ENCODE data around the gene BCAS1.

The BCAS1 gene

GRCh38 chr20:53919886-53920285, 150.5 kb downstream of the BCAS1 start:
- peaks cover 23% of the 10 kb centered on the region for H3K4me1 ChIP-seq
- no peak for DNase-seq
- H3K4me3 ChIP-seq (ENCODE audit: low read depth, low read length), result no peak overlapping the region
- no peaks in the 10 kb centered on the region for H3K36me3 ChIP-seq
- no peak for TF ChIP-seq CTCF (IDR thresholded peaks at IDR 0.05; ENCODE audit: low read depth, low read length)
- H3K27me3 ChIP-seq, result no peaks in the 10 kb centered on the region
- H3K9me3 ChIP-seq, result no peaks in the 10 kb centered on the region

DNA sequence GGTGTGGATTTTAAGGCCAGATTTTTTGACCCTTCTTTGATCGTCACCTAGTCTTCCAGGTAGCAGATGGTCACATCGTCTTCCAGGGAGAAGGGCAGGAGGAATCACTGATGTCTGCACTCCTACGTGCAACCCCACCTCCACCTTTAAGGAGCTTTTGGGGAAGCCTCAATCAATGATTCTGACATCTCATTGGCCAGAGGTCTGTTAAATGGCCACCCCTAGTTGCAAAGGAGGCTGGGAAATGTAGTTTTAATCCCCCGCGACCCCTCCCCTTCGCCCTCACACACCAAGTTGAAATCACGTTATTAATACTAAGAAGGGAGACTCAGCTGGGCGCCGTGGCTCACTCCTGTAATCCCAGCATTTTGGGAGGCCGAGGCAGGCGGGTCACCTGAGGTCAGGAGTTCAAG, 151.4 kb downstream of the BCAS1 start:
- no peaks in the 10 kb centered on the region for H3K27me3 ChIP-seq
- TF ChIP-seq CTCF (IDR thresholded peaks at IDR 0.05; ENCODE audit: low read depth, low read length), result no peak
- peaks cover 32% of the 10 kb centered on the region for H3K4me1 ChIP-seq
- H3K4me3 ChIP-seq (ENCODE audit: low read depth, low read length), result no peak overlapping the region
- no peak for DNase-seq
- no peaks in the 10 kb centered on the region for H3K9me3 ChIP-seq
- H3K36me3 ChIP-seq, result no peaks in the 10 kb centered on the region

DNA sequence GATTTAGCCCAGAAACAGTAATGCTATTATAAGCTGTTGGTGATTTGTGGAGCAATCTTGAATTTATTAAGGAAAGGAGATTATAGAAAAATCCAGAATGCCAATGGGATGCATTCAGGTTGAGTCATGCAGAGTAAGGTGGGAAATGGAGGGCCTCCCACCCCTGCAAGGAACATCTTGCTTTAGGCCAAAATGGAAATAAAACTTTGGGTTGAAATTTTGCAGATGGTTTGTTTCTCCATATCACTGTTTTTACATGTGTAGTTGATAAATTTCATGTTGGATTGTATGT, 152.4 kb downstream of the BCAS1 start:
- H3K4me1 ChIP-seq, result peaks cover 32% of the 10 kb centered on the region
- TF ChIP-seq CTCF (IDR thresholded peaks at IDR 0.05; ENCODE audit: low read depth, low read length), result no peak
- H3K9me3 ChIP-seq, result no peaks in the 10 kb centered on the region
- DNase-seq, result no peak
- no peaks in the 10 kb centered on the region for H3K27me3 ChIP-seq
- H3K36me3 ChIP-seq, result no peaks in the 10 kb centered on the region
- no peak overlapping the region for H3K4me3 ChIP-seq (ENCODE audit: low read depth, low read length)

DNA sequence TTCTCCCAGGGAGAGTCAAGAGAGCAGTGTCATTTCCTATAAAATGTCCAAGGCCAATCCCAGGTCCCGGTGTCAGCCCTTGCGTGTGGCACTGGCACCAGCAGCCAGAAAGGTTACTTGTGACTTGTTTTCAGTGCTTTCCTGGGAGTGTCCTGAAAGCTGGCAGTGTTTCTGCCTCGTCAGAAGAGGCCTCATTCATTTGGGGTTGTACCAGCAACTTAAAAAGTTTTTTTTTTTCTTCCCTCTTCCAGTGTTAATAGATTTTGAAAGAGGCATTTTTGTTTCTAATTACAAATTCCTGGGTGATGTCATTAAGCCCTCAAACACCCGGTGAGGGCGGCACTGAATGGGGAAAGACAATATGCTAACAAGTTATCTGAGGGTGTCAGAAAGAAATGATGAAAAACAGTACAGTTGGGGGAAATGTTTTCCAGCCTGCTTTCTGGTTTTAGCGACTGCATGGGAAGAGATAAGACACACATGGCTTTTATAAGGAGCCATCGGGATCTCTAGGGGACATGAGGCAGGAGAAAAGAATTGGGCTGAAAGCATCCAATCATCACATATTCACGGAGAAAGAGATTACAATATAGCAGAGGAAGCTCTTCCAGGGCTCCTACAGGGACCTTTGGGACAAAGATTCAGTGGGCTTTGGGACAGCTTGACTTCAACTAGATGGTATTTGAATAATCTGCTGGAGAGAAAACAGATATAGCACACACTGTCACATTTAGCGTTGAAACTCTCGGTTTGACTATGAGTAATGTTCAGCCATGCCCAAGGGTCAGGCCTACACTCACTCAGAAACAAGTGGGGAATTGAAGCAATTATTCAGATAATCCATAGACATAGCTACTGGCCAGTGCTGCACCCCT, 153.0 kb downstream of the BCAS1 start:
- no peaks in the 10 kb centered on the region for H3K9me3 ChIP-seq
- DNase-seq, result peak; percentile 57
- no peaks in the 10 kb centered on the region for H3K27me3 ChIP-seq
- H3K4me3 ChIP-seq (ENCODE audit: low read depth, low read length), result peak overlapping the region; percentile 4; the same call in 1 of the 2 replicates
- no peak for TF ChIP-seq CTCF (IDR thresholded peaks at IDR 0.05; ENCODE audit: low read depth, low read length)
- no peaks in the 10 kb centered on the region for H3K36me3 ChIP-seq
- H3K4me1 ChIP-seq, result peaks cover 32% of the 10 kb centered on the region

DNA sequence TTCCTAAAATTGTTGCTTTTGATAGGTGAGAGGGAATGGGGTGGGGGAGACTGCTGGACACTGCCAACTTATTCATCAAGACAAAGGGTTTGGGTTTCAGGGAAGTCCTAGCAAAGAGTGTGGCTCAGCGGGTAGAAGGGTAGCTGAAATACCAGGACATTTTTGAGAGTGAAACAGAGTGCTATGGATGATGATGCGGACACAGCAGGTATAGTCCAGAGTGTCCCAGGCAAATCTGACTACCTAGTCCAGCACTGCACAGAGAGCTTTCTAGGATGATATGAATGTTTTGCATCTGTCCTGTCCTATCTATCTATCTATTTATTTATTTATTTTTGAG, 154.3 kb downstream of the BCAS1 start:
- Histone ChIP-seq H3K4me3 (ENCODE audit: low read depth, low read length) (no peak overlapping the region), H3K27me3 (no peaks in the 10 kb centered on the region), H3K4me1 (peaks cover 32% of the 10 kb centered on the region), H3K9me3 (no peaks in the 10 kb centered on the region), H3K36me3 (no peaks in the 10 kb centered on the region)
- TF ChIP-seq CTCF (IDR thresholded peaks at IDR 0.05; ENCODE audit: low read depth, low read length), result no peak
- no peak for DNase-seq

- peak; percentile 91 for DNase-seq
Observed at GRCh38 chr20:53915446-53916172, 154.8 kb downstream of the BCAS1 start.

More at GRCh38 chr20:53915446-53916172, 154.8 kb downstream of the BCAS1 start:
- Histone ChIP-seq H3K4me1 (peaks cover 32% of the 10 kb centered on the region), H3K36me3 (no peaks in the 10 kb centered on the region), H3K27me3 (no peaks in the 10 kb centered on the region), H3K4me3 (ENCODE audit: low read depth, low read length) (peak overlapping the region; percentile 78), H3K9me3 (no peaks in the 10 kb centered on the region)
- TF ChIP-seq CTCF (IDR thresholded peaks at IDR 0.05; ENCODE audit: low read depth, low read length), result peak; percentile 86
